ENCODE measurements around the gene DNAJC1.

Gene DNAJC1

DNA sequence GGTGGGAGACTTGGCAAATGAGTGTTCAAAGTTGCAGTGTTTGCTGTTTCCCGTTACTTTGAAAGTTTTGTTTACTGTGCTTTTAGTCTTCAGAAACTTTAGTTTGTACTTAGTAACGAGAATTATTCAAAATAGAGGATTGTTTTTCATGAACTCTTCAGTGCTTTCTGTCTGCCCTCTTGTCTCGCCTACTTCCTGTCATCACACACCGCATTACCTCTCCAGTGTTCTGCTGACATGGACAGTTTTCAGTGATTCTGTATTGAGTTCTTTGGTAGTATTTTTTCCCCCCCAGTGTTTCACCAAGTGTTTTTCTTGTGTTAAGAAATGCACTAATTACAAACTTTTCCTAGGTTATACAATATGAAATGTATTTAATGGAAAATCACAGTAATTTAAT, 262.5 kb downstream of the DNAJC1 start:
- no peak for TF ChIP-seq EGR1 (IDR thresholded peaks at IDR 0.05)
- no peak for TF ChIP-seq CREB1 (IDR thresholded peaks at IDR 0.05; ENCODE audit: low read depth)
- no peak for TF ChIP-seq RAD21 (IDR thresholded peaks at IDR 0.05; ENCODE audit: low read depth)
- TF ChIP-seq, protein P1, sequence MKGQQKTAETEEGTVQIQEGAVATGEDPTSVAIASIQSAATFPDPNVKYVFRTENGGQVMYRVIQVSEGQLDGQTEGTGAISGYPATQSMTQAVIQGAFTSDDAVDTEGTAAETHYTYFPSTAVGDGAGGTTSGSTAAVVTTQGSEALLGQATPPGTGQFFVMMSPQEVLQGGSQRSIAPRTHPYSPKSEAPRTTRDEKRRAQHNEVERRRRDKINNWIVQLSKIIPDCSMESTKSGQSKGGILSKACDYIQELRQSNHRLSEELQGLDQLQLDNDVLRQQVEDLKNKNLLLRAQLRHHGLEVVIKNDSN (IDR thresholded peaks at IDR 0.05): no peak
- no peak for TF ChIP-seq CEBPB (IDR thresholded peaks at IDR 0.05)
- TF ChIP-seq FOXM1 (IDR thresholded peaks at IDR 0.05; ENCODE audit: borderline replicate concordance, low read depth): no peak
- TF ChIP-seq EP300 (IDR thresholded peaks at IDR 0.05; ENCODE audit: borderline replicate concordance): no peak
- TF ChIP-seq ZBTB7A (IDR thresholded peaks at IDR 0.05; ENCODE audit: low read depth): no peak
- no peak for TF ChIP-seq TCF12 (IDR thresholded peaks at IDR 0.05; ENCODE audit: low read depth)
- TF ChIP-seq, protein P2, sequence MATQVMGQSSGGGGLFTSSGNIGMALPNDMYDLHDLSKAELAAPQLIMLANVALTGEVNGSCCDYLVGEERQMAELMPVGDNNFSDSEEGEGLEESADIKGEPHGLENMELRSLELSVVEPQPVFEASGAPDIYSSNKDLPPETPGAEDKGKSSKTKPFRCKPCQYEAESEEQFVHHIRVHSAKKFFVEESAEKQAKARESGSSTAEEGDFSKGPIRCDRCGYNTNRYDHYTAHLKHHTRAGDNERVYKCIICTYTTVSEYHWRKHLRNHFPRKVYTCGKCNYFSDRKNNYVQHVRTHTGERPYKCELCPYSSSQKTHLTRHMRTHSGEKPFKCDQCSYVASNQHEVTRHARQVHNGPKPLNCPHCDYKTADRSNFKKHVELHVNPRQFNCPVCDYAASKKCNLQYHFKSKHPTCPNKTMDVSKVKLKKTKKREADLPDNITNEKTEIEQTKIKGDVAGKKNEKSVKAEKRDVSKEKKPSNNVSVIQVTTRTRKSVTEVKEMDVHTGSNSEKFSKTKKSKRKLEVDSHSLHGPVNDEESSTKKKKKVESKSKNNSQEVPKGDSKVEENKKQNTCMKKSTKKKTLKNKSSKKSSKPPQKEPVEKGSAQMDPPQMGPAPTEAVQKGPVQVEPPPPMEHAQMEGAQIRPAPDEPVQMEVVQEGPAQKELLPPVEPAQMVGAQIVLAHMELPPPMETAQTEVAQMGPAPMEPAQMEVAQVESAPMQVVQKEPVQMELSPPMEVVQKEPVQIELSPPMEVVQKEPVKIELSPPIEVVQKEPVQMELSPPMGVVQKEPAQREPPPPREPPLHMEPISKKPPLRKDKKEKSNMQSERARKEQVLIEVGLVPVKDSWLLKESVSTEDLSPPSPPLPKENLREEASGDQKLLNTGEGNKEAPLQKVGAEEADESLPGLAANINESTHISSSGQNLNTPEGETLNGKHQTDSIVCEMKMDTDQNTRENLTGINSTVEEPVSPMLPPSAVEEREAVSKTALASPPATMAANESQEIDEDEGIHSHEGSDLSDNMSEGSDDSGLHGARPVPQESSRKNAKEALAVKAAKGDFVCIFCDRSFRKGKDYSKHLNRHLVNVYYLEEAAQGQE (IDR thresholded peaks at IDR 0.05; ENCODE audit: low read depth): no peak
- no peak for TF ChIP-seq YY1 (IDR thresholded peaks at IDR 0.05; ENCODE audit: low read depth)

DNA sequence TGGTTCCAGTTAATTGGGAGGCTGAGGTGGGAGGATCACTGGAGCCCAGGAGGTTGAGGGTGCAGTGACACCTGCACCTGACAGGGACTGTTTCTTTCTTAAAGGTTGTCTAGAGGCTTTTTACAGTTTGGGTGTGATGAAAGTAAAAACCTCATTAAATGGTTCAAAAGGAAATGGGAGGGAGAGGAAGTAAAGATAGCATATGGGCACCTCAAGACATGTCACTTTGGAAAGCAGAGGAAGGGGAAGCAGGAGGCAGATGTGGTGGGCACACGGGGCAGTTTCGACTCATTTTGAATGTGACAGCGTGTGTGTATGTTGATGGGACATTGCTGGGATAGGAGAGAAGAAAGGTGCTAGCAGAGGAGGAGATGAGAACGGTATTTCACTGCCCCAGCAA, 266.4 kb downstream of the DNAJC1 start:
- TF ChIP-seq CREB1 (IDR thresholded peaks at IDR 0.05; ENCODE audit: low read depth): no peak
- TF ChIP-seq TEAD4 (IDR thresholded peaks at IDR 0.05): no peak
- no peak for TF ChIP-seq RAD21 (IDR thresholded peaks at IDR 0.05; ENCODE audit: low read depth)
- TF ChIP-seq EP300 (IDR thresholded peaks at IDR 0.05; ENCODE audit: borderline replicate concordance): no peak
- no peak for TF ChIP-seq YY1 (IDR thresholded peaks at IDR 0.05; ENCODE audit: low read depth)
- TF ChIP-seq NFIC (IDR thresholded peaks at IDR 0.05): no peak
- TF ChIP-seq, protein P3, sequence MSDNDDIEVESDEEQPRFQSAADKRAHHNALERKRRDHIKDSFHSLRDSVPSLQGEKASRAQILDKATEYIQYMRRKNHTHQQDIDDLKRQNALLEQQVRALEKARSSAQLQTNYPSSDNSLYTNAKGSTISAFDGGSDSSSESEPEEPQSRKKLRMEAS (IDR thresholded peaks at IDR 0.05): no peak
- no peak for TF ChIP-seq TAF1 (IDR thresholded peaks at IDR 0.05; ENCODE audit: low read depth)

DNA sequence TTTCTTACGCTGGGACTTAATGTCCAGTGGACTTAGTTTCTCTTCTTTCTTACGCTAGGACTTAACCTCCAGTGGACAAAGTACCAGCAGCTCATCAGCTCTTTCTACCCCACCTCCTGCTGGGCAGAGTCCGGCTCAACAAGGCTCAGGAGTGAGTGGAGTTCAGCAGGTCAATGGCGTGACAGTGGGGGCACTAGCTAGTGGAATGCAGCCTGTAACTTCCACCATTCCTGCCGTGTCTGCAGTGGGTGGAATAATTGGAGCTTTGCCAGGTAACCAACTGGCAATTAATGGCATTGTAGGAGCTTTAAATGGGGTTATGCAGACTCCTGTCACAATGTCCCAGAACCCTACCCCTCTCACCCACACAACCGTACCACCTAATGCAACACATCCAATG, 269.8 kb downstream of the DNAJC1 start:
- TF ChIP-seq NFIC (IDR thresholded peaks at IDR 0.05) (peak; percentile 59; the same call in 1 of the 2 replicates), EGR1 (IDR thresholded peaks at IDR 0.05) (no peak)

DNA sequence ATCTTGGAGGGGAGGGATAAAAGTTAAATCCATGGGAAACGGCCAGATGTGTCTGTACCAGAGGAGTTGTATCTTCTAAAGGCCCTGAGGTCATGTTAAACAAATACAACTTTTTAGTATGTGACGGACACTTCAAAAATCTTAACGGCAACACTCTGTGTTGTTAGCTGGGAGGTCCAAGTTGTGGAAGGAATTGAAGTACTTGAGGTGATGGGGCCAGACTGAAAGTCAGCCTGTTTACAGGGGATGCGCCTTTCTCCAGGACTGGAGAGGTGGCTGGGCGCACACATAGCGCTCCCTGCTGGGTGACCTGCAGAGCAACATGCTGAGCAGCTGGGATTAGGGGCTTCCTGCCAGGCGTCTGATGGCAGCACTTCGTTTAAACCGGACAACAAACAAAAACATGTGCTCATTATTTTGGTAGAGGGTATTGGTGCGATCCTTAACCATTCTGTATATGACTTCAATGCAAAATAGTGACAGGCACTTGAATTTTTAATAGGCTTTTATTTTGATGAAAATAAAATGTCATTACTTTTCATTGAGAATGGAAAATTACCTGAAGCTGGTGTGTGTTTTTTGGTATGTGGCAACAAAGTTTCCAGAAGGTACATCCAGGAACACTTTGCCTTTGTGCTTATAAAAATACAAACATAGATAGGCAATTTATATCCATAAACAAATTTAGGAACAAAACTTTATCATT, 271.3 kb downstream of the DNAJC1 start:
- TF ChIP-seq, protein P3 (IDR thresholded peaks at IDR 0.05): 0 out of 2 replicates have a peak, but pooled peaks have one; percentile 18
- TF ChIP-seq TCF12 (IDR thresholded peaks at IDR 0.05; ENCODE audit: low read depth) (0 out of 2 replicates have a peak, but pooled peaks have one; percentile 16), TEAD4 (IDR thresholded peaks at IDR 0.05) (0 out of 2 replicates have a peak, but pooled peaks have one; percentile 34), RAD21 (IDR thresholded peaks at IDR 0.05; ENCODE audit: low read depth) (peak; percentile 89)
- TF ChIP-seq, protein P1 (IDR thresholded peaks at IDR 0.05): no peak

DNA sequence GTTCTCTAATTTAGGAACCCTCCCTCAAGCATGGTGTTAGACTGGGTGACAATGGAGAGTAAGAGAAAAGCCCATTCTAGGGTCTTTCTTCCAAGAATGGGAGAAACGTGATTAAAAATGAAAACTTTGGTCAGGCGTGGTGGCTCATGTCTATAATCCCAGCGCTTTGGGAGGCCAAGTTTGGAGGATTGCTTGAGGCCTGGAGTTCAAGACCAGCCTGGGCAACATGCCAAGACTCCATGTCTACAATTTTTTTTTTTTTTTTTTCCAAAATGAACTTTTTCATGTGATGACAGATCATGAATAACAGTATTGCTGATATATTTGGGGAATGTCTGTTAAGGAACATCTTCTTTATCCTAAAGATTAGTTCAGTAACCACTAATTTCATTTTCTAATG, 274.9 kb downstream of the DNAJC1 start:
- no peak for TF ChIP-seq EP300 (IDR thresholded peaks at IDR 0.05; ENCODE audit: borderline replicate concordance)
- TF ChIP-seq EGR1 (IDR thresholded peaks at IDR 0.05): no peak
- no peak for TF ChIP-seq YY1 (IDR thresholded peaks at IDR 0.05; ENCODE audit: low read depth)
- TF ChIP-seq CEBPB (IDR thresholded peaks at IDR 0.05): no peak
- TF ChIP-seq NFIC (IDR thresholded peaks at IDR 0.05): no peak
- no peak for TF ChIP-seq CREB1 (IDR thresholded peaks at IDR 0.05; ENCODE audit: low read depth)
- no peak for TF ChIP-seq RAD21 (IDR thresholded peaks at IDR 0.05; ENCODE audit: low read depth)
- TF ChIP-seq, protein P2 (IDR thresholded peaks at IDR 0.05; ENCODE audit: low read depth): no peak
- TF ChIP-seq, protein P1 (IDR thresholded peaks at IDR 0.05): no peak
- no peak for TF ChIP-seq FOXM1 (IDR thresholded peaks at IDR 0.05; ENCODE audit: borderline replicate concordance, low read depth)
- TF ChIP-seq TCF12 (IDR thresholded peaks at IDR 0.05; ENCODE audit: low read depth): no peak
- TF ChIP-seq ZBTB7A (IDR thresholded peaks at IDR 0.05; ENCODE audit: low read depth): no peak

Measured in Ishikawa (cell line).